GM23338 (cell line): ENCODE data around the gene TPMT. TPM values are rescaled to one million over a fixed set of nuclear protein-coding genes. Genes with fewer than 3 reads are reported as not detected.

Experiments used
- ATAC-seq: fragments of 200-7000 bp; cut with Tn5 transposase; 3 replicates; pipeline ENCODE4 v1.9.1; 2020
- DNase-seq: peaks from one replicate; pipeline ENCODE4 v3.0.0-alpha.2; 2015; ENCODE audit warnings: low spot score
- H2AFZ ChIP-seq: fragments of 200-600 bp; sonication (generic); 2 replicates; pipeline ENCODE4 v1.8.0; 2016; ENCODE audit warnings: antibody characterized with exemption, mild to moderate bottlenecking, moderate library complexity
- H3F3A ChIP-seq: fragments of 200-600 bp; sonication (generic); replicated peaks from 2 replicates; pipeline ENCODE4 v1.8.0; 2017; ENCODE audit warnings: antibody characterized with exemption, mixed run types, low read depth
- H3K27ac ChIP-seq: fragments of 200-600 bp; sonication (generic); 2 replicates; pipeline ENCODE4 v1.6.1; 2016; ENCODE audit warnings: low read depth
- H3K27me3 ChIP-seq: fragments of 200-600 bp; sonication (generic); 2 replicates; pipeline ENCODE4 v1.8.0; 2016; ENCODE audit warnings: mild to moderate bottlenecking, mixed run types, moderate library complexity; ENCODE audit not compliant: insufficient read depth
- H3K36me3 ChIP-seq: fragments of 200-600 bp; sonication (generic); 2 replicates; pipeline ENCODE4 v1.8.0; 2016; ENCODE audit warnings: mild to moderate bottlenecking; ENCODE audit not compliant: insufficient read depth
- H3K4me1 ChIP-seq: fragments of 200-600 bp; sonication (generic); 2 replicates; pipeline ENCODE4 v1.8.0; 2016; ENCODE audit warnings: mild to moderate bottlenecking, moderate library complexity; ENCODE audit not compliant: insufficient read depth
- H3K4me2 ChIP-seq: fragments of 200-600 bp; sonication (generic); 2 replicates; pipeline ENCODE4 v1.7.1; 2017; ENCODE audit warnings: mixed run types
- H3K4me3 ChIP-seq: fragments of 200-600 bp; sonication (generic); 2 replicates; pipeline ENCODE4 v1.6.1; 2016; ENCODE audit warnings: mixed run types
- H3K79me2 ChIP-seq: fragments of 200-600 bp; sonication (generic); replicated peaks from 2 replicates; pipeline ENCODE4 v1.8.0; 2017; ENCODE audit warnings: mild to moderate bottlenecking; ENCODE audit not compliant: insufficient read depth
- H3K9me2 ChIP-seq: fragments of 200-600 bp; sonication (generic); 2 replicates; pipeline ENCODE4 v1.8.0; 2017; ENCODE audit not compliant: insufficient read depth
- H4K20me1 ChIP-seq: fragments of 200-600 bp; sonication (generic); replicated peaks from 2 replicates; pipeline ENCODE4 v1.8.0; 2017; ENCODE audit warnings: mild to moderate bottlenecking; ENCODE audit not compliant: insufficient read depth
- H3K27ac Mint-ChIP-seq: 2 replicates; pipeline ENCODE4 v1.8.0; 2020; ENCODE audit warnings: inconsistent platforms, mild to moderate bottlenecking, moderate library complexity, mixed read lengths
- H3K27me3 Mint-ChIP-seq: 3 replicates; pipeline ENCODE4 v1.8.0; 2022; ENCODE audit warnings: low read depth, mild to moderate bottlenecking, moderate library complexity, mixed read lengths, inconsistent platforms; ENCODE audit not compliant: insufficient read depth, poor library complexity
- H3K36me3 Mint-ChIP-seq: 3 replicates; pipeline ENCODE4 v1.8.0; 2021; ENCODE audit warnings: low read depth, mild to moderate bottlenecking, inconsistent platforms, moderate library complexity, mixed read lengths
- H3K4me1 Mint-ChIP-seq: 3 replicates; pipeline ENCODE4 v1.8.0; 2020; ENCODE audit warnings: mild to moderate bottlenecking, inconsistent platforms, mixed read lengths
- H3K4me3 Mint-ChIP-seq: 3 replicates; pipeline ENCODE4 v1.8.0; 2021; ENCODE audit warnings: moderate library complexity, mild to moderate bottlenecking, inconsistent platforms, mixed read lengths
- H3K9me3 Mint-ChIP-seq: 3 replicates; pipeline ENCODE4 v1.8.0; 2020; ENCODE audit warnings: moderate library complexity, mild to moderate bottlenecking, inconsistent platforms, mixed read lengths
- CREB1 ChIP-seq: fragments of 250-450 bp; sonication (Bioruptor Pico); IDR thresholded peaks from 2 replicates; pipeline ENCODE4 v1.5.0; 2020; ENCODE audit warnings: low read depth, mild to moderate bottlenecking, moderate library complexity
- EZH2phosphoT487 ChIP-seq: fragments of 200-600 bp; sonication (generic); IDR thresholded peaks from one replicate; pipeline ENCODE4 v1.8.1; 2018; ENCODE audit warnings: antibody characterized with exemption; ENCODE audit not compliant: unreplicated experiment
- NANOG ChIP-seq: IDR thresholded peaks from 2 replicates; pipeline ENCODE4 v1.6.1; 2016; ENCODE audit warnings: antibody characterized with exemption, borderline replicate concordance
- POLR2AphosphoS5 ChIP-seq: IDR thresholded peaks from 2 replicates; pipeline ENCODE4 v1.6.1; 2016; ENCODE audit warnings: antibody characterized with exemption, low read depth
- STAT1 ChIP-seq: IDR thresholded peaks from one replicate; pipeline ENCODE4 v1.6.1; 2016; ENCODE audit warnings: antibody characterized with exemption; ENCODE audit not compliant: unreplicated experiment
- polyA plus RNA-seq: library from polyadenylated mRNA; unstranded; fragments of >200 nt; fragmentation: Nextera tagmentation; extraction: Ambion mirVana; gene quantifications from 2 replicates; pipeline ENCODE4 v1.2.1, GENCODE V29; 2016
- total RNA-seq: library from RNA; depleted of rRNA; stranded (reverse); fragments of >200 nt; shearing (Covaris generic); gene quantifications from 2 replicates; pipeline ENCODE4 v1.2.3, GENCODE V29; 2014
- TF ChIP-seq, protein P1 (sequence below): fragments of 250-450 bp; sonication (Bioruptor Pico); IDR thresholded peaks from 2 replicates; pipeline ENCODE4 v1.5.0; 2020; ENCODE audit warnings: mild to moderate bottlenecking, moderate library complexity
- TF ChIP-seq, protein P2 (sequence below): IDR thresholded peaks from 2 replicates; pipeline ENCODE4 v1.6.1; 2016; ENCODE audit warnings: antibody characterized with exemption
- TF ChIP-seq, protein P3 (sequence below), 2 experiments: fragments of 200-600 bp in 1 of 2; sonication (generic) in 1 of 2; conservative IDR thresholded peaks; 2 replicates each; pipeline versions ENCODE4 v1.5.1 to v1.6.1; 2016 to 2017; ENCODE audit warnings: antibody characterized with exemption in 2 of 2, low read depth in 2 of 2, mild to moderate bottlenecking in 2 of 2, moderate library complexity in 1 of 2

TPMT gene
- total and polyA plus RNA-seq, 2 experiments from 2014 or later: 19.5 to 21.6 TPM

DNA sequence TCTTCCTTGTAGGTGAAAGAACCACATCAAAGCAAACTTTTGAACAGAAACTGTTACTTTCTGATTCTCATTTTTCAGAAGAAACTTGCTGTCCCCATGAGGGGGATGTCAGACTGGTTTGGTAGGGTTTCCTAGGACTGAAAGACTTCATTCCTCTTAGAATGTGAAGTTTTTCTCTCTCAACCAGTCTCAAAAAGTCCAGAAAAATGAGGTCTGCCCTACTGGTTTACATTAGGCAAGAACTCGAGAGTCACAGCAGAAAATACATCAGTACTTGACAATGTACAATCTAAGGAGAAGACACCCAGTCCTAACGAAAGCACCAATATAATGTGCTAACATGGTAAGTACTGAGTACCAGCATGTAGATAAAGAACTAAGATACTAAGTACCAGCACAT is 19.7 kb downstream of the TPMT start (continued):
- TF ChIP-seq CREB1 (CRISPR knock-in tag): no peak

DNA sequence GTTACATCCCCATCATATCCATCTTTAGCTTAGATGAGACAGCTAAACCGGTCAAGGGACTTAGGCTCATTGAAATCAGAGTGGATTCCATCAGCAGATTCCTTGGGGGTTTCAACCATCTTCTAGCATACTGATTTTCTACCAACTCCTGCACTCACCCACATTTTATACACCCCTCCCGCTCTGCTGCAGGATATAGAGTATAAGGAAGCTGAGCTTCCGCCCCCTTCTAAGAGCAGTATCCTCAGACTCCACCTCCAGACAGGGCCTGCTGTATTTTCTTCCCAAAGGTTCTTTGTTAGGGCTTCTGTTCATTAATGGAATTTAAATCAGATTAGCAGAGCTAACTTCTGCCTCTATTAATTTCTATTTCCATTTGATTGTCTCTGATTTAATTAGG is 22.5 kb downstream of the TPMT start:
- Mint-ChIP-seq H3K9me3 (no peaks in the 10 kb centered on the region), H3K27ac (no peak overlapping the region), H3K4me1 (no peaks in the 10 kb centered on the region), H3K4me3 (no peak overlapping the region), H3K36me3 (peaks cover 18% of the 10 kb centered on the region; the same call in 2 of the 3 replicates), H3K27me3 (no peaks in the 10 kb centered on the region)
- Histone ChIP-seq H3K27me3 (no peaks in the 10 kb centered on the region), H3K79me2 (no peaks in the 10 kb centered on the region), H2AFZ (no peak overlapping the region), H4K20me1 (no peaks in the 10 kb centered on the region), H3K9me2 (no peaks in the 10 kb centered on the region), H3K4me1 (no peaks in the 10 kb centered on the region), H3K4me3 (no peak overlapping the region), H3K4me2 (no peak overlapping the region), H3K27ac (no peak overlapping the region), H3F3A (no peaks in the 10 kb centered on the region), H3K36me3 (no peaks in the 10 kb centered on the region)
- no peak for DNase-seq
- ATAC-seq: no peak
- TF ChIP-seq, protein P1, sequence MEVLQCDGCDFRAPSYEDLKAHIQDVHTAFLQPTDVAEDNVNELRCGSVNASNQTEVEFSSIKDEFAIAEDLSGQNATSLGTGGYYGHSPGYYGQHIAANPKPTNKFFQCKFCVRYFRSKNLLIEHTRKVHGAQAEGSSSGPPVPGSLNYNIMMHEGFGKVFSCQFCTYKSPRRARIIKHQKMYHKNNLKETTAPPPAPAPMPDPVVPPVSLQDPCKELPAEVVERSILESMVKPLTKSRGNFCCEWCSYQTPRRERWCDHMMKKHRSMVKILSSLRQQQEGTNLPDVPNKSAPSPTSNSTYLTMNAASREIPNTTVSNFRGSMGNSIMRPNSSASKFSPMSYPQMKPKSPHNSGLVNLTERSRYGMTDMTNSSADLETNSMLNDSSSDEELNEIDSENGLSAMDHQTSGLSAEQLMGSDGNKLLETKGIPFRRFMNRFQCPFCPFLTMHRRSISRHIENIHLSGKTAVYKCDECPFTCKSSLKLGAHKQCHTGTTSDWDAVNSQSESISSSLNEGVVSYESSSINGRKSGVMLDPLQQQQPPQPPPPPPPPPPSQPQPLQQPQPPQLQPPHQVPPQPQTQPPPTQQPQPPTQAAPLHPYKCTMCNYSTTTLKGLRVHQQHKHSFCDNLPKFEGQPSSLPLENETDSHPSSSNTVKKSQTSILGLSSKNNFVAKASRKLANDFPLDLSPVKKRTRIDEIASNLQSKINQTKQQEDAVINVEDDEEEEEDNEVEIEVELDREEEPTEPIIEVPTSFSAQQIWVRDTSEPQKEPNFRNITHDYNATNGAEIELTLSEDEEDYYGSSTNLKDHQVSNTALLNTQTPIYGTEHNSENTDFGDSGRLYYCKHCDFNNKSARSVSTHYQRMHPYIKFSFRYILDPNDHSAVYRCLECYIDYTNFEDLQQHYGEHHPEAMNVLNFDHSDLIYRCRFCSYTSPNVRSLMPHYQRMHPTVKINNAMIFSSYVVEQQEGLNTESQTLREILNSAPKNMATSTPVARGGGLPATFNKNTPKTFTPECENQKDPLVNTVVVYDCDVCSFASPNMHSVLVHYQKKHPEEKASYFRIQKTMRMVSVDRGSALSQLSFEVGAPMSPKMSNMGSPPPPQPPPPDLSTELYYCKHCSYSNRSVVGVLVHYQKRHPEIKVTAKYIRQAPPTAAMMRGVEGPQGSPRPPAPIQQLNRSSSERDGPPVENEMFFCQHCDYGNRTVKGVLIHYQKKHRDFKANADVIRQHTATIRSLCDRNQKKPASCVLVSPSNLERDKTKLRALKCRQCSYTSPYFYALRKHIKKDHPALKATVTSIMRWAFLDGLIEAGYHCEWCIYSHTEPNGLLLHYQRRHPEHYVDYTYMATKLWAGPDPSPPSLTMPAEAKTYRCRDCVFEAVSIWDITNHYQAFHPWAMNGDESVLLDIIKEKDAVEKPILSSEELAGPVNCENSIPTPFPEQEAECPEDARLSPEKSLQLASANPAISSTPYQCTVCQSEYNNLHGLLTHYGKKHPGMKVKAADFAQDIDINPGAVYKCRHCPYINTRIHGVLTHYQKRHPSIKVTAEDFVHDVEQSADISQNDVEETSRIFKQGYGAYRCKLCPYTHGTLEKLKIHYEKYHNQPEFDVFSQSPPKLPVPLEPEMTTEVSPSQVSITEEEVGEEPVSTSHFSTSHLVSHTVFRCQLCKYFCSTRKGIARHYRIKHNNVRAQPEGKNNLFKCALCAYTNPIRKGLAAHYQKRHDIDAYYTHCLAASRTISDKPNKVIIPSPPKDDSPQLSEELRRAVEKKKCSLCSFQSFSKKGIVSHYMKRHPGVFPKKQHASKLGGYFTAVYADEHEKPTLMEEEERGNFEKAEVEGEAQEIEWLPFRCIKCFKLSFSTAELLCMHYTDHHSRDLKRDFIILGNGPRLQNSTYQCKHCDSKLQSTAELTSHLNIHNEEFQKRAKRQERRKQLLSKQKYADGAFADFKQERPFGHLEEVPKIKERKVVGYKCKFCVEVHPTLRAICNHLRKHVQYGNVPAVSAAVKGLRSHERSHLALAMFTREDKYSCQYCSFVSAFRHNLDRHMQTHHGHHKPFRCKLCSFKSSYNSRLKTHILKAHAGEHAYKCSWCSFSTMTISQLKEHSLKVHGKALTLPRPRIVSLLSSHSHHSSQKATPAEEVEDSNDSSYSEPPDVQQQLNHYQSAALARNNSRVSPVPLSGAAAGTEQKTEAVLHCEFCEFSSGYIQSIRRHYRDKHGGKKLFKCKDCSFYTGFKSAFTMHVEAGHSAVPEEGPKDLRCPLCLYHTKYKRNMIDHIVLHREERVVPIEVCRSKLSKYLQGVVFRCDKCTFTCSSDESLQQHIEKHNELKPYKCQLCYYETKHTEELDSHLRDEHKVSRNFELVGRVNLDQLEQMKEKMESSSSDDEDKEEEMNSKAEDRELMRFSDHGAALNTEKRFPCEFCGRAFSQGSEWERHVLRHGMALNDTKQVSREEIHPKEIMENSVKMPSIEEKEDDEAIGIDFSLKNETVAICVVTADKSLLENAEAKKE: no peak
- TF ChIP-seq, protein P2, sequence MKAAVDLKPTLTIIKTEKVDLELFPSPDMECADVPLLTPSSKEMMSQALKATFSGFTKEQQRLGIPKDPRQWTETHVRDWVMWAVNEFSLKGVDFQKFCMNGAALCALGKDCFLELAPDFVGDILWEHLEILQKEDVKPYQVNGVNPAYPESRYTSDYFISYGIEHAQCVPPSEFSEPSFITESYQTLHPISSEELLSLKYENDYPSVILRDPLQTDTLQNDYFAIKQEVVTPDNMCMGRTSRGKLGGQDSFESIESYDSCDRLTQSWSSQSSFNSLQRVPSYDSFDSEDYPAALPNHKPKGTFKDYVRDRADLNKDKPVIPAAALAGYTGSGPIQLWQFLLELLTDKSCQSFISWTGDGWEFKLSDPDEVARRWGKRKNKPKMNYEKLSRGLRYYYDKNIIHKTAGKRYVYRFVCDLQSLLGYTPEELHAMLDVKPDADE: no peak
- TF ChIP-seq EZH2phosphoT487 (no peak), POLR2AphosphoS5 (no peak), CREB1 (CRISPR knock-in tag) (no peak), STAT1 (no peak), NANOG (no peak)
- TF ChIP-seq, protein P3, sequence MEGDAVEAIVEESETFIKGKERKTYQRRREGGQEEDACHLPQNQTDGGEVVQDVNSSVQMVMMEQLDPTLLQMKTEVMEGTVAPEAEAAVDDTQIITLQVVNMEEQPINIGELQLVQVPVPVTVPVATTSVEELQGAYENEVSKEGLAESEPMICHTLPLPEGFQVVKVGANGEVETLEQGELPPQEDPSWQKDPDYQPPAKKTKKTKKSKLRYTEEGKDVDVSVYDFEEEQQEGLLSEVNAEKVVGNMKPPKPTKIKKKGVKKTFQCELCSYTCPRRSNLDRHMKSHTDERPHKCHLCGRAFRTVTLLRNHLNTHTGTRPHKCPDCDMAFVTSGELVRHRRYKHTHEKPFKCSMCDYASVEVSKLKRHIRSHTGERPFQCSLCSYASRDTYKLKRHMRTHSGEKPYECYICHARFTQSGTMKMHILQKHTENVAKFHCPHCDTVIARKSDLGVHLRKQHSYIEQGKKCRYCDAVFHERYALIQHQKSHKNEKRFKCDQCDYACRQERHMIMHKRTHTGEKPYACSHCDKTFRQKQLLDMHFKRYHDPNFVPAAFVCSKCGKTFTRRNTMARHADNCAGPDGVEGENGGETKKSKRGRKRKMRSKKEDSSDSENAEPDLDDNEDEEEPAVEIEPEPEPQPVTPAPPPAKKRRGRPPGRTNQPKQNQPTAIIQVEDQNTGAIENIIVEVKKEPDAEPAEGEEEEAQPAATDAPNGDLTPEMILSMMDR (conservative IDR thresholded peaks at IDR 0.05; ENCODE audit: low read depth in 2 of 2): no peak
